Hepatocyte (in vitro differentiated cells): ENCODE measurements around the gene SLC25A28. TPM values are rescaled to one million over a fixed set of nuclear protein-coding genes. Genes with fewer than 3 reads are reported as not detected.

Experiments used
- DNase-seq: peaks from one replicate; pipeline ENCODE4 v3.0.0-alpha.2; 2016; ENCODE audit warnings: low spot score
- H2AFZ ChIP-seq: fragments of 200-600 bp; sonication (generic); 2 replicates; pipeline ENCODE4 v1.6.0; 2016; ENCODE audit warnings: antibody characterized with exemption, mild to moderate bottlenecking
- H3K27ac ChIP-seq: fragments of 200-600 bp; sonication (generic); 2 replicates; pipeline ENCODE4 v1.5.1; 2016; ENCODE audit warnings: mild to moderate bottlenecking
- H3K27me3 ChIP-seq: fragments of 200-600 bp; sonication (generic); 2 replicates; pipeline ENCODE4 v1.6.1; 2016
- H3K36me3 ChIP-seq: fragments of 200-600 bp; sonication (generic); replicated peaks from 2 replicates; pipeline ENCODE4 v1.5.1; 2016; ENCODE audit warnings: low read depth; ENCODE audit not compliant: insufficient read depth
- H3K4me1 ChIP-seq: fragments of 200-600 bp; sonication (generic); 2 replicates; pipeline ENCODE4 v1.5.1; 2016; ENCODE audit warnings: mild to moderate bottlenecking, moderate library complexity; ENCODE audit not compliant: insufficient read depth
- H3K4me2 ChIP-seq: fragments of 200-600 bp; sonication (generic); 2 replicates; pipeline ENCODE4 v1.6.0; 2016
- H3K4me3 ChIP-seq: fragments of 200-600 bp; sonication (generic); 2 replicates; pipeline ENCODE4 v1.5.1; 2016; ENCODE audit warnings: mild to moderate bottlenecking
- H3K79me2 ChIP-seq: fragments of 200-600 bp; sonication (generic); 2 replicates; pipeline ENCODE4 v1.6.0; 2017; ENCODE audit warnings: mild to moderate bottlenecking
- H3K9me2 ChIP-seq: fragments of 200-600 bp; sonication (generic); replicated peaks from 2 replicates; pipeline ENCODE4 v1.6.0; 2017; ENCODE audit warnings: mild to moderate bottlenecking; ENCODE audit not compliant: insufficient read depth
- H3K9me3 ChIP-seq: fragments of 200-600 bp; sonication (generic); 2 replicates; pipeline ENCODE4 v1.5.1; 2016; ENCODE audit warnings: low read depth, mild to moderate bottlenecking
- H4K20me1 ChIP-seq: fragments of 200-600 bp; sonication (generic); 2 replicates; pipeline ENCODE4 v1.6.0; 2016; ENCODE audit warnings: mild to moderate bottlenecking; ENCODE audit not compliant: insufficient read depth, poor library complexity, severe bottlenecking
- EZH2 ChIP-seq: fragments of 200-600 bp; sonication (generic); IDR thresholded peaks from 2 replicates; pipeline ENCODE4 v1.6.1; 2016; ENCODE audit warnings: antibody characterized with exemption, mild to moderate bottlenecking, borderline replicate concordance
- EZH2phosphoT487 ChIP-seq: fragments of 200-600 bp; sonication (generic); IDR thresholded peaks from one replicate; pipeline ENCODE4 v1.6.1; 2018; ENCODE audit warnings: antibody characterized with exemption, mild to moderate bottlenecking, low read depth, moderate library complexity; ENCODE audit not compliant: unreplicated experiment, severe bottlenecking
- WGBS: methylation state at CpG from one replicate; pipeline ENCODE4 v1.1.6; 2016; ENCODE audit warnings: low lambda C conversion rate; ENCODE audit errors: missing lambda C conversion rate; 5-methylcytosine and 5-hydroxymethylcytosine counted together
- polyA plus RNA-seq: library from polyadenylated mRNA; unstranded; fragments of >200 nt; fragmentation: Nextera tagmentation; extraction: Ambion mirVana; gene quantifications from 2 replicates; pipeline ENCODE4 v1.2.1, GENCODE V29; 2016
- total RNA-seq: library from RNA; depleted of rRNA; stranded (reverse); fragments of >200 nt; gene quantifications from 2 replicates; pipeline ENCODE4 v1.2.3, GENCODE V29; 2014
- TF ChIP-seq, protein P1 (sequence below): fragments of 200-600 bp; sonication (generic); IDR thresholded peaks from 2 replicates; pipeline ENCODE4 v1.5.1; 2016; ENCODE audit warnings: antibody characterized with exemption, mild to moderate bottlenecking; ENCODE audit not compliant: poor library complexity

The SLC25A28 gene, protein sequence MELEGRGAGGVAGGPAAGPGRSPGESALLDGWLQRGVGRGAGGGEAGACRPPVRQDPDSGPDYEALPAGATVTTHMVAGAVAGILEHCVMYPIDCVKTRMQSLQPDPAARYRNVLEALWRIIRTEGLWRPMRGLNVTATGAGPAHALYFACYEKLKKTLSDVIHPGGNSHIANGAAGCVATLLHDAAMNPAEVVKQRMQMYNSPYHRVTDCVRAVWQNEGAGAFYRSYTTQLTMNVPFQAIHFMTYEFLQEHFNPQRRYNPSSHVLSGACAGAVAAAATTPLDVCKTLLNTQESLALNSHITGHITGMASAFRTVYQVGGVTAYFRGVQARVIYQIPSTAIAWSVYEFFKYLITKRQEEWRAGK
- total RNA-seq (15.8 and 23.8 TPM in 2 replicates), polyA plus RNA-seq (33.7 and 38.0 TPM in 2 replicates)

DNA sequence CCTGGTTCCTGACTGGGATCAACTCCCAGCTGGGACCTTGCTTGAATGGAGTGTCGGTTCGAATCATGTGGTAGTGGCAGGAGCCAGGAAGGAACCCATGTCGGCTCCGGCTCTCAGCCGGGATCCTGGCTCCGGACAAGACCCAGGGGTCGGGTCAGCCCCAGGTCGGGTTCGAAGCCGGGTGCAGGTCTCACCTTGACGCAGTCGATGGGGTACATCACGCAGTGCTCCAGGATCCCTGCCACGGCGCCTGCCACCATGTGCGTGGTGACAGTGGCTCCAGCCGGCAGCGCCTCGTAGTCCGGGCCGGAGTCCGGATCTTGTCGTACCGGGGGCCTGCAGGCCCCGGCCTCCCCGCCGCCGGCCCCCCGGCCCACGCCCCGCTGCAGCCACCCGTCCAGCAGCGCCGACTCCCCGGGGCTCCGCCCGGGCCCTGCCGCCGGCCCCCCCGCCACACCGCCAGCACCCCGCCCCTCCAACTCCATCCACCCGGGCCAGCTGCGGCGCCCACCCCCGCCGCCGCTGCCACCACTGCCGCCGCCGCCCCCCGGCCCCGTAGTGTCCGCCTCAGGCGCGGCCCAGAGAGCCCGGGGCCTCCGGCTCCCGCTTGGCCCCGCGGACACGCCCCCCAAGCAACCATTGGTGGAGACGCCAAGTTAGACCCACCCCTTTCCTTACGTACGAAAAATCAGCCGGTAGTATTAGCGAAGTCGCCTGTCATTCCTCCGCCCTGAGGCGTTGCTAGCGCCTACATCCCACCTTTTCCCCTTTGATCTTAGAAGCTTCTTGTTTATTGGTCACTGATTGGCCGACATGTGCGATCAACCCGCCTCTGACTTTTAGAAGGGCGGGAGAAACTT lies at the start of gene SLC25A28:
TSS of gene SLC25A28 (minus strand) at position 589 of the 860 bp plus-strand sequence. CDS start at position 485, 104 bp downstream.
- Histone ChIP-seq H3K4me1 (peaks cover 25% of the 10 kb centered on the region), H3K79me2 (peaks cover 48% of the 10 kb centered on the region), H3K4me3 (peak within 1 kb of the TSS; percentile 77), H2AFZ (peak within 1 kb of the TSS; percentile 59), H3K9me3 (no peaks in the 10 kb centered on the region), H3K9me2 (no peaks in the 10 kb centered on the region), H3K27me3 (no peaks in the 10 kb centered on the region), H4K20me1 (peaks cover 8% of the 10 kb centered on the region), H3K4me2 (peak within 1 kb of the TSS; percentile 85), H3K27ac (peak within 1 kb of the TSS; percentile 98), H3K36me3 (no peaks in the 10 kb centered on the region)
- 0% methylated on average over 37 of the region's 75 CpGs for WGBS
- peak; percentile 99 for DNase-seq
- TF ChIP-seq EZH2phosphoT487 (no peak), EZH2 (no peak)
- TF ChIP-seq, protein P1, sequence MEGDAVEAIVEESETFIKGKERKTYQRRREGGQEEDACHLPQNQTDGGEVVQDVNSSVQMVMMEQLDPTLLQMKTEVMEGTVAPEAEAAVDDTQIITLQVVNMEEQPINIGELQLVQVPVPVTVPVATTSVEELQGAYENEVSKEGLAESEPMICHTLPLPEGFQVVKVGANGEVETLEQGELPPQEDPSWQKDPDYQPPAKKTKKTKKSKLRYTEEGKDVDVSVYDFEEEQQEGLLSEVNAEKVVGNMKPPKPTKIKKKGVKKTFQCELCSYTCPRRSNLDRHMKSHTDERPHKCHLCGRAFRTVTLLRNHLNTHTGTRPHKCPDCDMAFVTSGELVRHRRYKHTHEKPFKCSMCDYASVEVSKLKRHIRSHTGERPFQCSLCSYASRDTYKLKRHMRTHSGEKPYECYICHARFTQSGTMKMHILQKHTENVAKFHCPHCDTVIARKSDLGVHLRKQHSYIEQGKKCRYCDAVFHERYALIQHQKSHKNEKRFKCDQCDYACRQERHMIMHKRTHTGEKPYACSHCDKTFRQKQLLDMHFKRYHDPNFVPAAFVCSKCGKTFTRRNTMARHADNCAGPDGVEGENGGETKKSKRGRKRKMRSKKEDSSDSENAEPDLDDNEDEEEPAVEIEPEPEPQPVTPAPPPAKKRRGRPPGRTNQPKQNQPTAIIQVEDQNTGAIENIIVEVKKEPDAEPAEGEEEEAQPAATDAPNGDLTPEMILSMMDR, result no peak

DNA sequence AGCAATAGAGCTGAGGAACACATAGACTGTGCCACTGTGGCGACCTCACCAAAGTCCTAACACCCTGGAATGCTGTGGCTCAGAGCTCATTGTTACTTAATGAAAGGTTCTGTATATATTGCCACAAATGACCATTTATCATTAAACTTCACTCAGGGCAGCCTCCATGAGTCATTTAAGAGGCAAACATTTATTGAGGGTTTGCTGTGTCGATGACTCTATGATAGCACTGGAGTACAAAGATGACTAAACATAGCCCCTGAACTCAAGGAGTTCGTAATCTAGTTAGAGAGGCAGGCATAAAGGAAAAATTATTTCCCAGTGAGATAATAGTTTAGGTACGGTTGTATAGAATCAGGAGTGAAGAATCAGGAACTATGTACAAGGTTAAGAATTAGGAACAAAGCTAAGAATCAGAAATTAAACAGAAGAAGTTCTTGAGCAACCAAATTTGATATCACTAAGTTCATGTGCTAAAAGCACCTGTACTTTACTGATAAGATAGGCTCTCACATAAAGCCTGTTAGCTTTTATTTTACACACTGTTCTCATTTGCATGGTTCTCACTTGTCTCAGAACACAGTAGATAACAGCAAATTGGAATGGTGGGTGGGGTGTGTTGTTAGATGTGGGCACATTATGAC lies 47.0 kb upstream of the SLC25A28 start:
- TF ChIP-seq, protein P1, result no peak
- no peak for TF ChIP-seq EZH2phosphoT487
- no peak for TF ChIP-seq EZH2
- WGBS, result 60% methylated on average over 4 of the region's 4 CpGs
- Histone ChIP-seq H3K9me3 (no peaks in the 10 kb centered on the region), H3K27ac (peak overlapping the region; percentile 68), H4K20me1 (no peaks in the 10 kb centered on the region), H3K4me2 (no peak overlapping the region), H3K36me3 (no peaks in the 10 kb centered on the region), H3K79me2 (peaks cover 25% of the 10 kb centered on the region), H3K4me3 (no peak overlapping the region), H3K4me1 (peaks cover 7% of the 10 kb centered on the region), H3K9me2 (no peaks in the 10 kb centered on the region), H3K27me3 (no peaks in the 10 kb centered on the region), H2AFZ (no peak overlapping the region)
- DNase-seq, result peak; percentile 55

DNA sequence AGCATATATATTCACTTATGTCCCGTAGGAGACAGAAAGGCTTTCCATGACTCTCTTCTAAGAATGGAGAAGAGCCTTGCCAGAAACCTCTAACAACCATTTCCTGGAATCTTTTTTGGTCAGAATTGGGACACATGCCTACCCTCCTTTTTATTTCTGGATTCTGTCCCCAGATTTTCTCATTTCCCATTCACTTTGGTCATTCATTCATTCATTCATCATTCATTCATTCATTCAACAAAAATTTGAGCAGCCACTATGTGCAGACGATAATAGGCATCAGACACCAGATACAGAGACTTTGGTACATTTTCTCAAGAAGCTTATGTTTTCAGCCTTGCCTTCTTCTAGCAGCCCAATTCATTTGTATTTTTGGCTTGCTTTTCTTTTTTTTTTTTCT lies 45.1 kb upstream of the SLC25A28 start:
- H3K27me3 ChIP-seq, result no peaks in the 10 kb centered on the region
- H3K4me1 ChIP-seq, result peaks cover 13% of the 10 kb centered on the region
- H4K20me1 ChIP-seq, result no peaks in the 10 kb centered on the region
- peaks cover 37% of the 10 kb centered on the region for H3K79me2 ChIP-seq
- no peaks in the 10 kb centered on the region for H3K36me3 ChIP-seq
- H3K27ac ChIP-seq, result peak overlapping the region; percentile 68
- H3K4me2 ChIP-seq, result no peak overlapping the region
- no peaks in the 10 kb centered on the region for H3K9me3 ChIP-seq
- WGBS, result 97% methylated on average over 2 of the region's 2 CpGs
- no peaks in the 10 kb centered on the region for H3K9me2 ChIP-seq
- TF ChIP-seq, protein P1, result no peak
- TF ChIP-seq EZH2 (no peak), EZH2phosphoT487 (no peak)
- no peak overlapping the region for H2AFZ ChIP-seq
- no peak for DNase-seq
- H3K4me3 ChIP-seq, result no peak overlapping the region
